SK-N-SH (cell line): ENCODE measurements around the gene SPRY4. TPM values are rescaled to one million over a fixed set of nuclear protein-coding genes. Genes with fewer than 3 reads are reported as not detected.

Experiments used
- CTCF ChIA-PET: fragments of 300-600, 350-600 bp; formaldehyde crosslinking; extraction: SDS; loops from one replicate; lab custom pipeline; 2021; lab: Yijun Ruan, JAX
- POLR2A ChIA-PET: fragments of 350-600 bp; sonication (Branson Sonifier 250); formaldehyde crosslinking; extraction: SDS; loops from one replicate; lab custom pipeline; 2020; ENCODE audit warnings: antibody characterized with exemption, inconsistent platforms; lab: Yijun Ruan, JAX
- DNase-seq: peaks from one replicate; pipeline ENCODE4 v3.0.0; 2012
- H2AFZ ChIP-seq: fragments of 200-600 bp; sonication (generic); 2 replicates; pipeline ENCODE4 v1.8.1; 2016; ENCODE audit warnings: antibody characterized with exemption, mild to moderate bottlenecking, low read depth
- H3F3A ChIP-seq: fragments of 200-600 bp; sonication (generic); replicated peaks from 2 replicates; pipeline ENCODE3; 2016; ENCODE audit warnings: antibody characterized with exemption, mild to moderate bottlenecking; ENCODE audit not compliant: insufficient read depth
- H3K27ac ChIP-seq, 2 experiments: fragments of 200-500 bp in 1 of 2; fragments of 200-600 bp in 1 of 2; sonication (Bioruptor generic) in 1 of 2; sonication (generic), shearing (Covaris generic) in 1 of 2; 2 replicates each; pipeline versions ENCODE4 v1.5.1 to v1.6.1; 2014 to 2016; ENCODE audit warnings: low read depth in 2 of 2, inconsistent platforms in 1 of 2, low read length in 1 of 2, mild to moderate bottlenecking in 1 of 2, mixed read lengths in 1 of 2
- H3K27me3 ChIP-seq: fragments of 200-600 bp; sonication (generic), shearing (Covaris generic); 2 replicates; pipeline ENCODE4 v1.6.1; 2016; ENCODE audit warnings: mixed run types; ENCODE audit not compliant: insufficient read depth
- H3K36me3 ChIP-seq, 2 experiments: fragments of 200-500 bp in 1 of 2; fragments of 200-600 bp in 1 of 2; sonication (Bioruptor generic) in 1 of 2; sonication (generic) in 1 of 2; replicated peaks in 1 of 2; 2 replicates each; pipeline versions ENCODE3 to v1.5.1; 2014 to 2016; ENCODE audit warnings: low read length in 1 of 2, mild to moderate bottlenecking in 1 of 2; ENCODE audit not compliant: insufficient read depth in 2 of 2, control insufficient read depth in 1 of 2
- H3K4me1 ChIP-seq, 2 experiments: fragments of 200-500 bp in 1 of 2; fragments of 200-600 bp in 1 of 2; sonication (Bioruptor generic) in 1 of 2; sonication (generic), shearing (Covaris generic) in 1 of 2; 2 replicates each; pipeline versions ENCODE4 v1.5.1 to v1.6.1; 2014 to 2016; ENCODE audit warnings: low read depth in 1 of 2, low read length in 1 of 2, mixed run types in 1 of 2; ENCODE audit not compliant: insufficient read depth in 2 of 2, control insufficient read depth in 1 of 2
- H3K4me2 ChIP-seq: fragments of 200-600 bp; sonication (generic), shearing (Covaris generic); 2 replicates; pipeline ENCODE4 v1.6.1; 2017; ENCODE audit warnings: mixed run types
- H3K4me3 ChIP-seq, 2 experiments: fragments of 200-500 bp in 1 of 2; fragments of 200-600 bp in 1 of 2; sonication (Bioruptor generic) in 1 of 2; sonication (generic), shearing (Covaris generic) in 1 of 2; 2 replicates each; pipeline versions ENCODE4 v1.5.1 to v1.8.1; 2014 to 2016; ENCODE audit warnings: low read depth in 2 of 2, inconsistent platforms in 1 of 2, low read length in 1 of 2, mild to moderate bottlenecking in 1 of 2, mixed read lengths in 1 of 2, moderate library complexity in 1 of 2
- H3K79me2 ChIP-seq: fragments of 200-600 bp; sonication (generic); 2 replicates; pipeline ENCODE4 v1.8.1; 2017; ENCODE audit warnings: mild to moderate bottlenecking; ENCODE audit not compliant: insufficient read depth
- H3K9ac ChIP-seq: fragments of 200-600 bp; sonication (generic); 2 replicates; pipeline ENCODE4 v1.6.1; 2017; ENCODE audit warnings: mixed run types
- H3K9me2 ChIP-seq: fragments of 200-600 bp; sonication (generic); 2 replicates; pipeline ENCODE4 v1.6.1; 2017; ENCODE audit warnings: mixed run types
- H3K9me3 ChIP-seq: fragments of 200-600 bp; sonication (generic); 2 replicates; pipeline ENCODE4 v1.6.1; 2017; ENCODE audit warnings: mixed run types, mild to moderate bottlenecking, moderate library complexity
- H4K20me1 ChIP-seq: fragments of 200-600 bp; sonication (generic); 2 replicates; pipeline ENCODE4 v1.6.1; 2017; ENCODE audit warnings: mild to moderate bottlenecking, mixed run types; ENCODE audit not compliant: insufficient read depth
- CHD2 ChIP-seq: fragments of 150-350 bp; IDR thresholded peaks from 2 replicates; pipeline ENCODE4 v1.6.1; 2018; ENCODE audit warnings: low read length; ENCODE audit not compliant: partially characterized antibody
- CTCF ChIP-seq: fragments of 200-600 bp; sonication (generic); IDR thresholded peaks from 2 replicates; pipeline ENCODE4 v1.6.1; 2017; ENCODE audit warnings: antibody characterized with exemption, mild to moderate bottlenecking, moderate library complexity
- EZH2phosphoT487 ChIP-seq: fragments of 200-600 bp; sonication (generic); IDR thresholded peaks from 2 replicates; pipeline ENCODE4 v1.6.1; 2017; ENCODE audit warnings: low read depth, mixed run types, mild to moderate bottlenecking, antibody characterized with exemption, moderate library complexity, borderline replicate concordance
- FOSL2 ChIP-seq: IDR thresholded peaks from 2 replicates; pipeline ENCODE4 v1.4.0; 2012; ENCODE audit warnings: low read depth, mild to moderate bottlenecking, moderate library complexity, borderline replicate concordance
- FOXJ3 ChIP-seq: sonication (generic); formaldehyde crosslinking; IDR thresholded peaks from 2 replicates; pipeline ENCODE4 v1.5.1; 2020; ENCODE audit warnings: mild to moderate bottlenecking, missing genetic modification reagents
- GABPA ChIP-seq: IDR thresholded peaks from 2 replicates; pipeline ENCODE4 v1.4.0; 2012; ENCODE audit warnings: low read depth, mild to moderate bottlenecking
- GATA2 ChIP-seq: sonication (generic); formaldehyde crosslinking; IDR thresholded peaks from 2 replicates; pipeline ENCODE4 v1.5.0; 2020; ENCODE audit warnings: mild to moderate bottlenecking, missing genetic modification reagents
- IRF3 ChIP-seq: fragments of 150-350 bp; IDR thresholded peaks from 2 replicates; pipeline ENCODE4 v1.6.1; 2016; ENCODE audit warnings: mild to moderate bottlenecking, low read depth, low read length
- MEF2A ChIP-seq: IDR thresholded peaks from 2 replicates; pipeline ENCODE4 v1.4.0; 2012; ENCODE audit warnings: low read depth, borderline replicate concordance
- NFIC ChIP-seq: IDR thresholded peaks from 2 replicates; pipeline ENCODE4 v1.4.0; 2012; ENCODE audit warnings: borderline replicate concordance
- PBX3 ChIP-seq: IDR thresholded peaks from 2 replicates; pipeline ENCODE4; 2012
- RCOR1 ChIP-seq: fragments of 150-350 bp; IDR thresholded peaks from 2 replicates; pipeline ENCODE4 v1.6.1; 2017; ENCODE audit warnings: antibody characterized with exemption, low read length
- SMC3 ChIP-seq: IDR thresholded peaks from 2 replicates; pipeline ENCODE4 v1.6.1; 2012; ENCODE audit warnings: low read depth, low read length, improper control_type of control experiment
- TCF12 ChIP-seq: IDR thresholded peaks from 2 replicates; pipeline ENCODE4 v1.4.0; 2012
- ZBTB33 ChIP-seq: IDR thresholded peaks from 2 replicates; pipeline ENCODE4 v1.4.0; 2012; ENCODE audit warnings: low read depth, borderline replicate concordance
- WGBS: methylation state at CpG from one replicate; pipeline ENCODE4 v1.1.6; 2017; ENCODE audit warnings: low lambda C conversion rate; 5-methylcytosine and 5-hydroxymethylcytosine counted together
- polyA plus RNA-seq, 3 experiments: library from polyadenylated mRNA; depleted of rRNA; stranded (reverse); fragments of >200 nt; gene quantifications; 2 replicates each; pipeline ENCODE4 v1.2.3, GENCODE V29; 2012

The SPRY4 gene
- polyA plus RNA-seq, 1 of the 3 experiments (the other 2 are of a cell fraction): 18.0 TPM

- H4K20me1 ChIP-seq: no peaks in the 10 kb centered on the region
- H2AFZ ChIP-seq: no peak overlapping the region
- DNase-seq: no peak
- peaks cover 4% of the 10 kb centered on the region for H3F3A ChIP-seq
- H3K79me2 ChIP-seq: no peaks in the 10 kb centered on the region
- peaks cover 10 to 35% of the 10 kb centered on the region in 2 experiments; a peak in 3 of 4 replicates for H3K4me1 ChIP-seq
- peaks cover 0 to 8% of the 10 kb centered on the region in 2 experiments for H3K36me3 ChIP-seq
- TF ChIP-seq FOXJ3 (no peak), MEF2A (no peak), CHD2 (no peak), ZBTB33 (no peak), TCF12 (no peak), EZH2phosphoT487 (no peak), FOSL2 (no peak), PBX3 (no peak), NFIC (no peak), GATA2 (CRISPR knock-in tag) (no peak), CTCF (no peak), GABPA (no peak), RCOR1 (no peak), SMC3 (no peak), IRF3 (no peak)
- H3K9me3 ChIP-seq: no peaks in the 10 kb centered on the region
- H3K9me2 ChIP-seq: no peaks in the 10 kb centered on the region
- no peak overlapping the region for H3K4me2 ChIP-seq
- no peak overlapping the region for H3K27ac ChIP-seq
- H3K27me3 ChIP-seq: no peaks in the 10 kb centered on the region
- ChIA-PET POLR2A (interaction anchor here (0.6 kb wide), 1 partner anchor 263 kb away, joined by 3 read pairs; no protein-coding TSS in a partner anchor), CTCF (interaction anchor here (1.0 kb wide), 2 partner anchors 41 to 121 kb away, joined by 3 read pairs; no protein-coding TSS in a partner anchor)
- no peak overlapping the region for H3K9ac ChIP-seq
- H3K4me3 ChIP-seq: no peak overlapping the region
- 97% methylated on average over 12 of the region's 12 CpGs for WGBS
These were observed 38.7 kb downstream of the SPRY4 start for GRCh38 chr5:142286111-142286510.
